HEK293T (cell line): ENCODE data around the gene DCDC2C.
A peak's percentile ranks its signal among the peaks of the same experiment; 100 is the strongest.

Source experiments
- ARNT ChIP-seq: fragments of 450-650 bp; IDR thresholded peaks from 2 replicates; pipeline ENCODE4 v1.6.1; 2017; ENCODE audit warnings: mild to moderate bottlenecking
- BHLHE40 ChIP-seq: fragments of 450-650 bp; IDR thresholded peaks from 2 replicates; pipeline ENCODE4 v1.6.1; 2016; ENCODE audit warnings: mild to moderate bottlenecking, moderate library complexity, borderline replicate concordance
- CTBP1 ChIP-seq: fragments of 450-650 bp; IDR thresholded peaks from 2 replicates; pipeline ENCODE4 v1.6.1; 2016; ENCODE audit warnings: borderline replicate concordance
- ELF4 ChIP-seq: fragments of 450-650 bp; IDR thresholded peaks from 2 replicates; pipeline ENCODE4 v1.6.1; 2017; ENCODE audit warnings: antibody characterized with exemption
- FOXA1 ChIP-seq: fragments of 450-650 bp; IDR thresholded peaks from 2 replicates; pipeline ENCODE4 v1.6.1; 2016; ENCODE audit warnings: mild to moderate bottlenecking
- FOXK2 ChIP-seq: fragments of 450-650 bp; IDR thresholded peaks from 2 replicates; pipeline ENCODE4 v1.6.1; 2016; ENCODE audit warnings: mild to moderate bottlenecking
- FOXM1 ChIP-seq: fragments of 450-650 bp; IDR thresholded peaks from 2 replicates; pipeline ENCODE4 v1.6.1; 2017; ENCODE audit warnings: mild to moderate bottlenecking, borderline replicate concordance
- HDGF ChIP-seq: fragments of 450-650 bp; IDR thresholded peaks from 2 replicates; pipeline ENCODE4 v1.6.1; 2017; ENCODE audit warnings: antibody characterized with exemption, borderline replicate concordance
- NFRKB ChIP-seq: fragments of 450-650 bp; IDR thresholded peaks from 2 replicates; pipeline ENCODE4 v1.6.1; 2016; ENCODE audit warnings: mild to moderate bottlenecking, moderate library complexity
- PKNOX1 ChIP-seq: fragments of 450-650 bp; IDR thresholded peaks from 2 replicates; pipeline ENCODE4 v1.6.1; 2016
- SP1 ChIP-seq: fragments of 450-650 bp; IDR thresholded peaks from 2 replicates; pipeline ENCODE4 v1.6.1; 2017
- SUZ12 ChIP-seq: fragments of 450-650 bp; IDR thresholded peaks from 2 replicates; pipeline ENCODE4 v1.6.1; 2016; ENCODE audit warnings: mild to moderate bottlenecking
- TARDBP ChIP-seq: fragments of 450-650 bp; IDR thresholded peaks from 2 replicates; pipeline ENCODE4 v1.6.1; 2016
- ZNF384 ChIP-seq: fragments of 450-650 bp; IDR thresholded peaks from 2 replicates; pipeline ENCODE4 v1.6.1; 2016

DNA sequence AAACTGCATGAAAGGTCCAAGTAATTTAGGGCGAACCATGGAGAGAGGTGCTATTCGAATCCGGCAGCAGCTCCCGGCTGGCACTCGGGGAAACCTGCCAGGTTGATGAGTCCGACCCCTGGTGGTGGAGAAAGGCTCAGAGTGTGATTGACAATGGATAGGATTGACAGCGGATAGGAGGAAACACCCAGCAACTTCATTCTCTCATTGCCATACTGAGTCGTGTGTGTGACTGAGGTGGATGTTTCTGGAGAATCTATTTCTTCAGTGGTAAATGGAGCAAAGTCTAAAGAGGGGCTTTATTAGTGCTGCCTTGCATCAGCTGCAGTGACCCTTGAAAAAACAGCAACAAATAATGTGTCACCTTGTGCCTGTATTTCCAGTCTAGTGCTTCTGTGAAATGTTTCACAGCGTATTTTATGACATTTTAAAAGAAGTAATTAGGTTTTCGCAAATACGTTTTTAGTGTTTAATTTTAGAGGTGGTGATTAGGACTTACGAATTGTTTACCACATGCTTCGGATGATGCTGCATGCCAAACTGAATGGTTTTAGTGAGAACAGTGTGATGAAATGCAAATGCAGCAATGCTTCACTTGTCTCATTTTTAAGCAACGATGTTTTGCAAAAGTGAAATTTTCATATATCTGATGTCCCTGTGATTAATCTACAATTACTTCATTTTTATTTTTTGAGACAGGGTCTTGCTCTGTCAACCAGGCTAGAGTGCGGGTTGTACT, 102.0 kb downstream of the DCDC2C start:
- TF ChIP-seq FOXK2 (no peak), PKNOX1 (peak; percentile 72), TARDBP (no peak), ELF4 (no peak), SUZ12 (no peak), FOXM1 (no peak), SP1 (no peak), ARNT (no peak), FOXA1 (no peak), ZNF384 (no peak), HDGF (no peak), BHLHE40 (no peak), NFRKB (no peak), CTBP1 (no peak)
